ENCODE measurements around the gene POLR2J3.
"Not testable (repeated sequence)": the region's sequence is repeated elsewhere in the genome, so short reads cannot be mapped to it uniquely, and the experiment has no call there.

The POLR2J3 gene

GRCh38 chr7:102520797-102521196, 51.6 kb downstream of the POLR2J3 start:
- DNase-seq (ENCODE audit: low read depth in 2 of 2) = not testable (repeated sequence)

GRCh38 chr7:102517550-102518147, 54.7 kb downstream of the POLR2J3 start, which contains the start of gene RASA4B:
Gene RASA4B (minus strand): TSS chr7:102517777. CDS start chr7:102517710, 67 bp downstream.
- not testable (repeated sequence) for DNase-seq (ENCODE audit: low read depth in 2 of 2)

Measured in stimulated activated CD4-positive, alpha-beta T cell treated with anti-CD3 and anti-CD28 coated beads, Interleukin-1b, Interleukin-23, amount 100 ng/mL, for 1 hour (primary cell).